ENCODE measurements around the gene MRPL20.

Gene MRPL20

GRCh38 chr1:1438531-1439381 lies 31.7 kb upstream of the MRPL20 start:
- TF ChIP-seq EZH2phosphoT487 (IDR thresholded peaks at IDR 0.05; ENCODE audit: borderline replicate concordance, low read length), result no peak
- TF ChIP-seq, protein P1, sequence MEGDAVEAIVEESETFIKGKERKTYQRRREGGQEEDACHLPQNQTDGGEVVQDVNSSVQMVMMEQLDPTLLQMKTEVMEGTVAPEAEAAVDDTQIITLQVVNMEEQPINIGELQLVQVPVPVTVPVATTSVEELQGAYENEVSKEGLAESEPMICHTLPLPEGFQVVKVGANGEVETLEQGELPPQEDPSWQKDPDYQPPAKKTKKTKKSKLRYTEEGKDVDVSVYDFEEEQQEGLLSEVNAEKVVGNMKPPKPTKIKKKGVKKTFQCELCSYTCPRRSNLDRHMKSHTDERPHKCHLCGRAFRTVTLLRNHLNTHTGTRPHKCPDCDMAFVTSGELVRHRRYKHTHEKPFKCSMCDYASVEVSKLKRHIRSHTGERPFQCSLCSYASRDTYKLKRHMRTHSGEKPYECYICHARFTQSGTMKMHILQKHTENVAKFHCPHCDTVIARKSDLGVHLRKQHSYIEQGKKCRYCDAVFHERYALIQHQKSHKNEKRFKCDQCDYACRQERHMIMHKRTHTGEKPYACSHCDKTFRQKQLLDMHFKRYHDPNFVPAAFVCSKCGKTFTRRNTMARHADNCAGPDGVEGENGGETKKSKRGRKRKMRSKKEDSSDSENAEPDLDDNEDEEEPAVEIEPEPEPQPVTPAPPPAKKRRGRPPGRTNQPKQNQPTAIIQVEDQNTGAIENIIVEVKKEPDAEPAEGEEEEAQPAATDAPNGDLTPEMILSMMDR (IDR thresholded peaks at IDR 0.05; ENCODE audit: low read depth, low read length, poor library complexity, severe bottlenecking), result no peak
- H3K27ac ChIP-seq (ENCODE audit: low read depth, low read length), result no peak overlapping the region
- H3K4me1 ChIP-seq (ENCODE audit: control insufficient read depth, low read length), result 0 out of 2 replicates have a peak, but pooled peaks cover under 1% of the 10 kb centered on the region
- H3K79me2 ChIP-seq (ENCODE audit: control insufficient read depth, low read length), result no peaks in the 10 kb centered on the region
- H3K4me3 ChIP-seq (ENCODE audit: low read length), result no peak overlapping the region
- H3K4me2 ChIP-seq (ENCODE audit: low read length), result no peak overlapping the region
- H3K9me3 ChIP-seq (ENCODE audit: control insufficient read depth, insufficient read depth, low read length), result no peaks in the 10 kb centered on the region
- H4K20me1 ChIP-seq (ENCODE audit: control insufficient read depth, insufficient read depth, low read depth, low read length), result no peaks in the 10 kb centered on the region
- no peaks in the 10 kb centered on the region for H3F3A ChIP-seq (ENCODE audit: control insufficient read depth, insufficient read depth)
- H3K27me3 ChIP-seq (ENCODE audit: control insufficient read depth, low read length), result peaks cover 16% of the 10 kb centered on the region
- H3K36me3 ChIP-seq (ENCODE audit: control insufficient read depth, low read length), result no peaks in the 10 kb centered on the region
- no peaks in the 10 kb centered on the region for H3K9me2 ChIP-seq (replicated peaks; ENCODE audit: control insufficient read depth, low read length)

GRCh38 chr1:1437904-1438376 lies 30.8 kb upstream of the MRPL20 start:
- H3K79me2 ChIP-seq (ENCODE audit: control insufficient read depth, low read length), result no peaks in the 10 kb centered on the region
- H3K36me3 ChIP-seq (ENCODE audit: control insufficient read depth, low read length), result no peaks in the 10 kb centered on the region
- no peak overlapping the region for H3K4me3 ChIP-seq (ENCODE audit: low read length)
- H3K27ac ChIP-seq (ENCODE audit: low read depth, low read length), result no peak overlapping the region
- no peaks in the 10 kb centered on the region for H3F3A ChIP-seq (ENCODE audit: control insufficient read depth, insufficient read depth)
- H4K20me1 ChIP-seq (ENCODE audit: control insufficient read depth, insufficient read depth, low read depth, low read length), result no peaks in the 10 kb centered on the region
- H3K9me3 ChIP-seq (ENCODE audit: control insufficient read depth, insufficient read depth, low read length), result no peaks in the 10 kb centered on the region
- no peaks in the 10 kb centered on the region for H3K9me2 ChIP-seq (replicated peaks; ENCODE audit: control insufficient read depth, low read length)
- peaks cover 24% of the 10 kb centered on the region for H3K27me3 ChIP-seq (ENCODE audit: control insufficient read depth, low read length)
- TF ChIP-seq, protein P1 (IDR thresholded peaks at IDR 0.05; ENCODE audit: low read depth, low read length, poor library complexity, severe bottlenecking), result no peak
- no peak for TF ChIP-seq EZH2phosphoT487 (IDR thresholded peaks at IDR 0.05; ENCODE audit: borderline replicate concordance, low read length)
- no peak overlapping the region for H3K4me2 ChIP-seq (ENCODE audit: low read length)
- H3K4me1 ChIP-seq (ENCODE audit: control insufficient read depth, low read length), result 0 out of 2 replicates have a peak, but pooled peaks cover 5% of the 10 kb centered on the region

DNA sequence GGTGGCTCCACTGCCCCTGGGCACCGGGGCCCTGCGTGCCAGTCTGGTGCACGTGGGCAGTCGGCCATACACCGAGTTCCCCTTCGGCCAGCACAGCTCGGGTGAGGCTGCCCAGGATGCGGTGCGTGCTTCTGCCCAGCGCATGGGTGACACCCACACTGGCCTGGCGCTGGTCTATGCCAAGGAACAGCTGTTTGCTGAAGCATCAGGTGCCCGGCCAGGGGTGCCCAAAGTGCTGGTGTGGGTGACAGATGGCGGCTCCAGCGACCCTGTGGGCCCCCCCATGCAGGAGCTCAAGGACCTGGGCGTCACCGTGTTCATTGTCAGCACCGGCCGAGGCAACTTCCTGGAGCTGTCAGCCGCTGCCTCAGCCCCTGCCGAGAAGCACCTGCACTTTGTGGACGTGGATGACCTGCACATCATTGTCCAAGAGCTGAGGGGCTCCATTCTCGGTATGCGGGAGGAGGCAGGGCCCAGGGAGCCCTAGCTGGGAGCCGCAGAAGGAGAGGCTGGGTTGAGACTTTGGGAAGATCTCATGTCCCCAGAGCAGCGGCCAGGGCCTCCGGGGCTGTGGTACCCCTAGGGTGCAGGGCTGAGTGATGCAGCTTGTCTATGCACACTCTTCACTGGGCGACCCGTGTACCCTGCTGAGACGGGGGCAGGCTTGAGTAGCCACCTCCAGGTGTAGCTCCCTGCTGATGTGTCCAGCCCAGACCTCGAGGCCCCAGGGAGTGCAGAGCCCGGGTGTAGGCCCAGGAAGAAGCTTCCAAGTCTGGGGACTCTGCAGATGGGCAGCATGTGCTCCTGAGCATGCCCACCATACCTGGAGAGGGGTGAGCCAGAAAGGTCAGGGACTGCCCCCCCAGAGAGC lies 30.2 kb upstream of the MRPL20 start:
- Histone ChIP-seq H3F3A (ENCODE audit: control insufficient read depth, insufficient read depth) (no peaks in the 10 kb centered on the region), H3K27me3 (ENCODE audit: control insufficient read depth, low read length) (peaks cover 29% of the 10 kb centered on the region), H3K9me2 (replicated peaks; ENCODE audit: control insufficient read depth, low read length) (no peaks in the 10 kb centered on the region), H4K20me1 (ENCODE audit: control insufficient read depth, insufficient read depth, low read depth, low read length) (no peaks in the 10 kb centered on the region), H3K4me3 (ENCODE audit: low read length) (no peak overlapping the region), H3K27ac (ENCODE audit: low read depth, low read length) (no peak overlapping the region), H3K36me3 (ENCODE audit: control insufficient read depth, low read length) (no peaks in the 10 kb centered on the region), H3K9me3 (ENCODE audit: control insufficient read depth, insufficient read depth, low read length) (no peaks in the 10 kb centered on the region), H3K4me1 (ENCODE audit: control insufficient read depth, low read length) (0 out of 2 replicates have a peak, but pooled peaks cover 5% of the 10 kb centered on the region), H3K79me2 (ENCODE audit: control insufficient read depth, low read length) (no peaks in the 10 kb centered on the region), H3K4me2 (ENCODE audit: low read length) (no peak overlapping the region)
- no peak for TF ChIP-seq EZH2phosphoT487 (IDR thresholded peaks at IDR 0.05; ENCODE audit: borderline replicate concordance, low read length)
- TF ChIP-seq, protein P1 (IDR thresholded peaks at IDR 0.05; ENCODE audit: low read depth, low read length, poor library complexity, severe bottlenecking), result no peak
